Transverse colon (tissue), 4 donors: ENCODE data around the gene OR10H5.

Experiments
- CTCF ChIP-seq, 5 experiments: fragments of 200-600 bp in 3 of 5; fragments of 450-650 bp in 2 of 5; sonication (generic) in 3 of 5; IDR thresholded peaks; 1 replicate in 2 of 5; 2 replicates in 3 of 5; pipeline ENCODE4 v1.5.1; 2016 to 2017; ENCODE audit warnings: antibody characterized with exemption in 5 of 5, inconsistent platforms in 3 of 5, mild to moderate bottlenecking in 2 of 5, moderate library complexity in 1 of 5
- EP300 ChIP-seq: sonication (generic); formaldehyde crosslinking; IDR thresholded peaks from one replicate; pipeline ENCODE4 v1.6.1; 2017; ENCODE audit warnings: antibody characterized with exemption, low read depth
- POLR2AphosphoS5 ChIP-seq, 3 donors: sonication (generic); formaldehyde crosslinking; IDR thresholded peaks; one replicate each; pipeline ENCODE4 v1.6.1; 2016; ENCODE audit warnings: antibody characterized with exemption in 3 of 3

GRCh38 chr19:15790096-15790495, 2.6 kb downstream of the OR10H5 start:
- TF ChIP-seq CTCF (IDR thresholded peaks at IDR 0.05) (no peak), EP300 (no peak), POLR2AphosphoS5 (IDR thresholded peaks at IDR 0.05) (no peak)
